HEK293 (cell line): ENCODE data around the gene MCF2L.

Experiments used
- CTCF ChIA-PET: fragments of 350-600 bp; formaldehyde crosslinking; extraction: SDS; loops from one replicate; lab custom pipeline; 2021; ENCODE audit warnings: antibody characterized with exemption; lab: Yijun Ruan, JAX
- POLR2A ChIA-PET: fragments of 300-600 bp; formaldehyde crosslinking; extraction: SDS; loops from one replicate; lab custom pipeline; 2020; ENCODE audit warnings: antibody characterized with exemption, inconsistent platforms; lab: Yijun Ruan, JAX
- H3K27ac ChIP-seq: fragments of 200-500 bp; sonication (Bioruptor generic); 2 replicates; pipeline ENCODE4 v1.5.1; 2014; ENCODE audit warnings: low read depth, low read length, control low read depth, inconsistent platforms; ENCODE audit errors: extremely low read depth
- H3K36me3 ChIP-seq, 2 experiments: fragments of 200-500 bp in 1 of 2; sonication (Bioruptor generic) in 1 of 2; 1 replicate in 1 of 2; 2 replicates in 1 of 2; pipeline ENCODE4 v1.5.1; 2014 to 2017; ENCODE audit warnings: inconsistent platforms in 2 of 2, low read length in 2 of 2; ENCODE audit not compliant: control insufficient read depth in 2 of 2, insufficient read depth in 1 of 2
- H3K4me1 ChIP-seq: fragments of 200-500 bp; sonication (Bioruptor generic); 2 replicates; pipeline ENCODE4 v1.5.1; 2014; ENCODE audit warnings: mild to moderate bottlenecking, low read length, inconsistent platforms; ENCODE audit not compliant: control insufficient read depth, insufficient read depth
- H3K4me3 ChIP-seq: 2 replicates; pipeline ENCODE4 v1.5.1; 2011; ENCODE audit warnings: low read depth, mild to moderate bottlenecking, control low read depth, low read length, moderate library complexity
- H3K9me3 ChIP-seq: fragments of 200-500 bp; sonication (Bioruptor generic); 2 replicates; pipeline ENCODE4 v1.5.1; 2014; ENCODE audit warnings: low read depth, low read length, inconsistent platforms; ENCODE audit not compliant: control insufficient read depth, insufficient read depth
- HOXA7 ChIP-seq: sonication (generic); formaldehyde crosslinking; IDR thresholded peaks from 2 replicates; pipeline ENCODE4 v1.8.1; 2022; ENCODE audit warnings: missing genetic modification reagents, borderline replicate concordance
- SALL2 ChIP-seq: fragments of 450-650 bp; formaldehyde crosslinking; IDR thresholded peaks from 2 replicates; pipeline ENCODE4 v1.5.0; 2017; ENCODE audit warnings: missing biosample characterization, mild to moderate bottlenecking, missing genetic modification characterization, borderline replicate concordance
- WT1 ChIP-seq: fragments of 450-650 bp; formaldehyde crosslinking; IDR thresholded peaks from 2 replicates; pipeline ENCODE4 v1.5.1; 2016; ENCODE audit warnings: missing biosample characterization, missing genetic modification characterization
- ZBTB7A ChIP-seq: fragments of 450-650 bp; formaldehyde crosslinking; IDR thresholded peaks from 2 replicates; pipeline ENCODE4 v1.5.1; 2016; ENCODE audit warnings: low read depth, missing biosample characterization, missing genetic modification characterization
- ZNF10 ChIP-seq: fragments of 450-650 bp; formaldehyde crosslinking; IDR thresholded peaks from 2 replicates; pipeline ENCODE4 v1.5.1; 2017; ENCODE audit warnings: missing biosample characterization, missing genetic modification characterization
- ZNF133 ChIP-seq: fragments of 450-650 bp; formaldehyde crosslinking; IDR thresholded peaks from 2 replicates; pipeline ENCODE4 v1.5.1; 2016; ENCODE audit warnings: missing biosample characterization, missing genetic modification characterization
- ZNF16 ChIP-seq: fragments of 450-650 bp; formaldehyde crosslinking; IDR thresholded peaks from 2 replicates; pipeline ENCODE4 v1.5.1; 2016; ENCODE audit warnings: low read depth, missing biosample characterization, missing genetic modification characterization
- ZNF311 ChIP-seq: fragments of 450-650 bp; formaldehyde crosslinking; IDR thresholded peaks from 2 replicates; pipeline ENCODE4 v1.5.1; 2017; ENCODE audit warnings: missing biosample characterization, missing genetic modification characterization, borderline replicate concordance
- ZNF473 ChIP-seq: fragments of 450-650 bp; formaldehyde crosslinking; IDR thresholded peaks from 2 replicates; pipeline ENCODE4 v1.5.1; 2017; ENCODE audit warnings: missing biosample characterization, missing genetic modification characterization
- ZNF518A ChIP-seq: fragments of 450-650 bp; formaldehyde crosslinking; conservative IDR thresholded peaks from 2 replicates; pipeline ENCODE4 v1.5.1; 2016; ENCODE audit warnings: low read depth, missing biosample characterization, missing genetic modification characterization
- ZNF555 ChIP-seq: fragments of 450-650 bp; formaldehyde crosslinking; conservative IDR thresholded peaks from 2 replicates; pipeline ENCODE4 v1.5.1; 2017; ENCODE audit warnings: missing biosample characterization, mild to moderate bottlenecking, missing genetic modification characterization, inconsistent platforms
- ZNF624 ChIP-seq: fragments of 450-650 bp; formaldehyde crosslinking; IDR thresholded peaks from 2 replicates; pipeline ENCODE4 v1.5.1; 2017; ENCODE audit warnings: missing biosample characterization, missing genetic modification characterization
- ZNF664 ChIP-seq: fragments of 450-650 bp; formaldehyde crosslinking; IDR thresholded peaks from 2 replicates; pipeline ENCODE4 v1.5.1; 2016; ENCODE audit warnings: missing biosample characterization, missing genetic modification characterization
- ZNF670 ChIP-seq: fragments of 450-650 bp; formaldehyde crosslinking; IDR thresholded peaks from 2 replicates; pipeline ENCODE4 v1.5.1; 2016; ENCODE audit warnings: missing biosample characterization, missing genetic modification characterization, low read depth
- ZNF76 ChIP-seq: fragments of 450-650 bp; formaldehyde crosslinking; IDR thresholded peaks from 2 replicates; pipeline ENCODE4; 2016; ENCODE audit warnings: low read depth, missing biosample characterization, missing genetic modification characterization, borderline replicate concordance
- ZNF843 ChIP-seq: fragments of 450-650 bp; formaldehyde crosslinking; IDR thresholded peaks from 2 replicates; pipeline ENCODE4 v1.5.1; 2016; ENCODE audit warnings: missing biosample characterization, missing genetic modification characterization
- TF ChIP-seq, protein P1 (sequence below): fragments of 450-650 bp; formaldehyde crosslinking; IDR thresholded peaks from 2 replicates; pipeline ENCODE4 v1.5.1; 2016; ENCODE audit warnings: missing biosample characterization, missing genetic modification characterization
- TF ChIP-seq, protein P2 (sequence below): fragments of 450-650 bp; formaldehyde crosslinking; IDR thresholded peaks from 2 replicates; pipeline ENCODE4 v1.5.1; 2016; ENCODE audit warnings: missing biosample characterization, missing genetic modification characterization, low read depth

Gene MCF2L

GRCh38 chr13:113076681-113077401 is 107.8 kb downstream of the MCF2L start:
- Histone ChIP-seq H3K4me1 (no peaks in the 10 kb centered on the region), H3K9me3 (no peaks in the 10 kb centered on the region), H3K27ac (no peak overlapping the region), H3K4me3 (no peak overlapping the region), H3K36me3 (peaks cover 0 to 2% of the 10 kb centered on the region in 2 experiments; a peak in 1 of 3 replicates)
- POLR2A ChIA-PET: no interaction called here
- CTCF ChIA-PET: no interaction called here
- TF ChIP-seq ZNF518A (tag by site-specific recombination) (no peak), ZNF311 (no peak), ZNF473 (no peak), ZNF555 (tag by site-specific recombination) (no peak), ZNF624 (tag by site-specific recombination) (no peak), ZNF843 (tag by site-specific recombination) (no peak), HOXA7 (CRISPR knock-in tag) (no peak), SALL2 (no peak), ZNF10 (tag by site-specific recombination) (no peak), ZNF133 (tag by site-specific recombination) (no peak), ZNF664 (tag by site-specific recombination) (no peak), WT1 (tag by site-specific recombination) (no peak), ZBTB7A (tag by site-specific recombination) (no peak), ZNF16 (tag by site-specific recombination) (no peak), ZNF670 (tag by site-specific recombination) (no peak), ZNF76 (tag by site-specific recombination) (no peak)
- TF ChIP-seq, protein P1, sequence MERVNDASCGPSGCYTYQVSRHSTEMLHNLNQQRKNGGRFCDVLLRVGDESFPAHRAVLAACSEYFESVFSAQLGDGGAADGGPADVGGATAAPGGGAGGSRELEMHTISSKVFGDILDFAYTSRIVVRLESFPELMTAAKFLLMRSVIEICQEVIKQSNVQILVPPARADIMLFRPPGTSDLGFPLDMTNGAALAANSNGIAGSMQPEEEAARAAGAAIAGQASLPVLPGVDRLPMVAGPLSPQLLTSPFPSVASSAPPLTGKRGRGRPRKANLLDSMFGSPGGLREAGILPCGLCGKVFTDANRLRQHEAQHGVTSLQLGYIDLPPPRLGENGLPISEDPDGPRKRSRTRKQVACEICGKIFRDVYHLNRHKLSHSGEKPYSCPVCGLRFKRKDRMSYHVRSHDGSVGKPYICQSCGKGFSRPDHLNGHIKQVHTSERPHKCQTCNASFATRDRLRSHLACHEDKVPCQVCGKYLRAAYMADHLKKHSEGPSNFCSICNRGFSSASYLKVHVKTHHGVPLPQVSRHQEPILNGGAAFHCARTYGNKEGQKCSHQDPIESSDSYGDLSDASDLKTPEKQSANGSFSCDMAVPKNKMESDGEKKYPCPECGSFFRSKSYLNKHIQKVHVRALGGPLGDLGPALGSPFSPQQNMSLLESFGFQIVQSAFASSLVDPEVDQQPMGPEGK (tag by site-specific recombination): no peak
- TF ChIP-seq, protein P2, sequence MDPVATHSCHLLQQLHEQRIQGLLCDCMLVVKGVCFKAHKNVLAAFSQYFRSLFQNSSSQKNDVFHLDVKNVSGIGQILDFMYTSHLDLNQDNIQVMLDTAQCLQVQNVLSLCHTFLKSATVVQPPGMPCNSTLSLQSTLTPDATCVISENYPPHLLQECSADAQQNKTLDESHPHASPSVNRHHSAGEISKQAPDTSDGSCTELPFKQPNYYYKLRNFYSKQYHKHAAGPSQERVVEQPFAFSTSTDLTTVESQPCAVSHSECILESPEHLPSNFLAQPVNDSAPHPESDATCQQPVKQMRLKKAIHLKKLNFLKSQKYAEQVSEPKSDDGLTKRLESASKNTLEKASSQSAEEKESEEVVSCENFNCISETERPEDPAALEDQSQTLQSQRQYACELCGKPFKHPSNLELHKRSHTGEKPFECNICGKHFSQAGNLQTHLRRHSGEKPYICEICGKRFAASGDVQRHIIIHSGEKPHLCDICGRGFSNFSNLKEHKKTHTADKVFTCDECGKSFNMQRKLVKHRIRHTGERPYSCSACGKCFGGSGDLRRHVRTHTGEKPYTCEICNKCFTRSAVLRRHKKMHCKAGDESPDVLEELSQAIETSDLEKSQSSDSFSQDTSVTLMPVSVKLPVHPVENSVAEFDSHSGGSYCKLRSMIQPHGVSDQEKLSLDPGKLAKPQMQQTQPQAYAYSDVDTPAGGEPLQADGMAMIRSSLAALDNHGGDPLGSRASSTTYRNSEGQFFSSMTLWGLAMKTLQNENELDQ (tag by site-specific recombination): no peak
- TF ChIP-seq, all 188 proteins: peak for 0
